Measurements from ENCODE around the gene KLC1.

KLC1 gene

DNA sequence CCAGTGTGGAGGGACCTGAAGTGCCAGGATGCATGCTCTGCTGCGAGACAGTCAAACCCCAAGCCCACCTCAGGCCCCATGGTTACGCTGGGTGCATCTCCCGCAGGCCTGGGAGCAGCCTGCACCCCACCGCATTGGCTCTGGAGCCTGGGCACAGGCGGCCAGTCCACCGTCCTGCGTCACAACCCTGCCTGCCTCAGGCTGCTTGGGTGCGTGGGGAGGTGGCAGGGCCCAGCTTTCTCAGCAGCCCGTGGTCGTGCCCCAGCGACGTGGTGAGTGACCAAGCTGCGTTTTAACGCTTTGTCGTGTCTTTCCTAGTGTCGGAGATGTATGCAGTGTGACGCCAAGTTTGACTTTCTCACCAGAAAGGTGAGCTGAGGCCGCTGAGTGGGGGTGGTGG, 97.5 kb downstream of the KLC1 start:
- no peak overlapping the region for H3K4me3 Mint-ChIP-seq
- no peak overlapping the region for H3K27ac Mint-ChIP-seq
- peaks cover 10% of the 10 kb centered on the region for H3K36me3 Mint-ChIP-seq
- DNase-seq (ENCODE audit: low spot score in 2 of 2) (no peak), ATAC-seq (ENCODE audit: low read depth) (no peak)
- H3K4me1 Mint-ChIP-seq: no peaks in the 10 kb centered on the region
- no peaks in the 10 kb centered on the region for H3K27me3 Mint-ChIP-seq
- no peaks in the 10 kb centered on the region for H3K9me3 Mint-ChIP-seq

DNA sequence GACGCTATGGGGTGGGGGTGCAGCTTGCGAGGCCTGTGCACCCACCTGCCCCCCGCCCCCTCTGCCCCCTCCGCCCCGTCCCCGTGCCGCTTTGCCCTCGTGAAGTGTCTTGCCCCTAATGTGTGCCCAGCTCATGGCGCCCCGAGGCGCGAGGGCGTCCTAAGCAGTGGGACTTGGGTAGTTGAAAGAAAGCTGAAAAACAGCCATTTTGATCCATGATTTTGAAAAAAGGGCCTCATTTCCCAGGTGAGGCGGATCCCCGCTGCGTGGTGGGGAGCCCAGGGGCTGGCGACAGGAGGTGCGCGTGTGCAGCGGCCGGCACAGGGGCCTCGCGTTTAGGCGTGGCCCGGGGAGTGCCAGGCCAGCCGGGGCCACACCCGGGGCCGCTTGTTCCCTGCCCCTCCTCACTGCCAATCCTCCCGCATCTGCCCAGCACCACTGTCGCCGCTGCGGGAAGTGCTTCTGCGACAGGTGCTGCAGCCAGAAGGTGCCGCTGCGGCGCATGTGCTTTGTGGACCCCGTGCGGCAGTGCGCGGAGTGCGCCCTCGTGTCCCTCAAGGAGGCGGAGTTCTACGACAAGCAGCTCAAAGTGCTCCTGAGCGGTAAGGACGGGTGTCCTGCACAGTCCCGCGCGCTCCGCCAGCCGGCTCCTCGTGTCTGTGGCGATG, 98.4 kb downstream of the KLC1 start:
- no peak overlapping the region for H3K27ac Mint-ChIP-seq
- no peaks in the 10 kb centered on the region for H3K4me1 Mint-ChIP-seq
- no peak for DNase-seq (ENCODE audit: low spot score in 2 of 2)
- peaks cover 10% of the 10 kb centered on the region for H3K36me3 Mint-ChIP-seq
- no peak for ATAC-seq (ENCODE audit: low read depth)
- H3K9me3 Mint-ChIP-seq: no peaks in the 10 kb centered on the region
- H3K4me3 Mint-ChIP-seq: no peak overlapping the region
- H3K27me3 Mint-ChIP-seq: no peaks in the 10 kb centered on the region

DNA sequence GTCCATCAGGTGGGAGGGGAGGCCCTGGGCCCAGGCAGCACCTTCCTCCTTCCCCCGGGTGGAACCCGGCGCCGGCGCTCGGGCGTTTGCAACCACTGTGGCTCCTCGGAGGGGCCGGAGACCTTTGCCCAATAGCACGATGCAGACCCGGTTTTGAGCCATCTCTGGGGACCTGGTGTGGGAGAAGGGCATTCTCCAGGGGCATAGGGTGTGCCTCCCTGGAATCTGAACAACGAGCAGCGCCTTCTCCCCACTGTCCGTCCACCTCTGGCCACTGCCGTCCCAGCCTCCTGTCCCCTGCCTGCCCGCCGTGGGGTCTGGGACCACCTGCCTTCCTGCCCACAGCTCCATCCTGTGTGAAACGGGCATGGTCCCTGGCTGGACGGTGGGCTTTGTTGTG, 99.1 kb downstream of the KLC1 start:
- no peaks in the 10 kb centered on the region for H3K27me3 Mint-ChIP-seq
- H3K9me3 Mint-ChIP-seq: no peaks in the 10 kb centered on the region

DNA sequence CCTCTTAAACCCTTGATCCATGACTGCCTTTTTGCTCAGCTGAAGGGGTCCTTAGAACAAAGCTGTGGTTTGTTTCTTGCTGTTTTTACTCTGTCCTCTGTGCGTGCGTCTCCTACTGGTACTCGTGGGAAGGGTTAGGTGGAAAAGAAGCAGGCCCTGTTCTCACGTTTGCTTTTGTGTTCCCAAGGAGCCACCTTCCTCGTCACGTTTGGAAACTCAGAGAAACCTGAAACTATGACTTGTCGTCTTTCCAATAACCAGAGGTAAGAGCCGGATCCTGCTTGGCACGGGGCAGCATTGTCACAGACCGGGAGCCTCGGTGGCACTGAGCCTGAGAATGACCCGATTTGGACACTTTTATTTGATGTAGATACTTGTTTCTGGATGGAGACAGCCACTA, 99.7 kb downstream of the KLC1 start:
- Mint-ChIP-seq H3K27ac (no peak overlapping the region), H3K9me3 (no peaks in the 10 kb centered on the region), H3K4me1 (no peaks in the 10 kb centered on the region), H3K36me3 (peaks cover 10% of the 10 kb centered on the region), H3K4me3 (no peak overlapping the region), H3K27me3 (no peaks in the 10 kb centered on the region)
- no peak for ATAC-seq (ENCODE audit: low read depth)
- DNase-seq (ENCODE audit: low spot score in 2 of 2): no peak

More for the DNA sequence above, 99.1 kb downstream of the KLC1 start:
- Mint-ChIP-seq H3K4me3 (no peak overlapping the region), H3K4me1 (no peaks in the 10 kb centered on the region), H3K36me3 (peaks cover 10% of the 10 kb centered on the region), H3K27ac (no peak overlapping the region)
- ATAC-seq (ENCODE audit: low read depth) (no peak), DNase-seq (ENCODE audit: low spot score in 2 of 2) (no peak)

DNA sequence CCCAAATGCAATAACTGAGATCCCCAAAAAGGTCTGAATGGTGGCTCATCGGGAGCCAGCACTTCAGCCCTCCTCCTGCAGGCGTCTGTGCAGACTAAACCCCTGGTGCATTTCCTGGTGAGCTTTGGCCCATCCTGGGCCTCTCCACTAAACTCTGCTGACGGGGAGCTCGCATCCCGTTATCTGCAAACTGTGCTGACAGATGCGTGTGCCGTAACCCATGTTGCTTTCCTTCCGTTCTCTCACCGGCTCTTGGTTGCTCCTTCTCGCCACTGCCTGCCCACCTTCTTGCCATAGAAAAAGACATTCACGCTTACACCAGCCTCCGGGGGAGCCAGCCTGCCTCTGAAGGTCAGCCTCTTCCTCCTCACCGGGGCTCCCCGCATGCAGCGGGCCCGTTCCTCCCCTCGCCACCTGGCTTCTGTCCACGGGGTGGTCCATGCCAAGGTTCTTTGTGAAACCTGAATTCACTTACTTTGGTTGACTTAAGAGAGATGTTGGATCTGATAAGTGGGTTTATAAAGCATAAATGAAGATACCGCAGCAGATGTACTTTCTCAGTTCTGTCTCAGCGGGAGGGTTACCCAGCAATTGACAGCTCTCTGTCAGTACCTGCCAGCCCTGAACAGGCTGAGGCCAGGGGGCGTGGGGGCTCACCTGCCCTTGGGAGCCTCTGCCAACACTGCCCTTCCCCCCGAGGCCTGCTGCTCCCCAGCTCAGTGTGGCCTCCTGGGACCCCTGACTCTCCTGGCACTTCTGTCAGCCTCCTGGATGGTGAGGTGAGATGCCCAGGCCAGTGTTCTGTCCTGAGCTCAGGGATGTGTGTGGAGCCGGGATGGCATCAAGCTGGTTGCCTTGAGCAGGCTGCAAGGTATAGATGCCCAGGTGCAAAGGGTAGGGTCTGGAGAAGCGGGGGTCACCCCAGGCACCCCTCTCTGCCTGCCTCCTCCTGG, 100.8 kb downstream of the KLC1 start:
- Mint-ChIP-seq H3K36me3 (peaks cover 10% of the 10 kb centered on the region), H3K27me3 (no peaks in the 10 kb centered on the region), H3K4me1 (no peaks in the 10 kb centered on the region), H3K9me3 (no peaks in the 10 kb centered on the region), H3K4me3 (no peak overlapping the region), H3K27ac (no peak overlapping the region)
- DNase-seq (ENCODE audit: low spot score in 2 of 2): no peak
- ATAC-seq (ENCODE audit: low read depth): no peak

DNA sequence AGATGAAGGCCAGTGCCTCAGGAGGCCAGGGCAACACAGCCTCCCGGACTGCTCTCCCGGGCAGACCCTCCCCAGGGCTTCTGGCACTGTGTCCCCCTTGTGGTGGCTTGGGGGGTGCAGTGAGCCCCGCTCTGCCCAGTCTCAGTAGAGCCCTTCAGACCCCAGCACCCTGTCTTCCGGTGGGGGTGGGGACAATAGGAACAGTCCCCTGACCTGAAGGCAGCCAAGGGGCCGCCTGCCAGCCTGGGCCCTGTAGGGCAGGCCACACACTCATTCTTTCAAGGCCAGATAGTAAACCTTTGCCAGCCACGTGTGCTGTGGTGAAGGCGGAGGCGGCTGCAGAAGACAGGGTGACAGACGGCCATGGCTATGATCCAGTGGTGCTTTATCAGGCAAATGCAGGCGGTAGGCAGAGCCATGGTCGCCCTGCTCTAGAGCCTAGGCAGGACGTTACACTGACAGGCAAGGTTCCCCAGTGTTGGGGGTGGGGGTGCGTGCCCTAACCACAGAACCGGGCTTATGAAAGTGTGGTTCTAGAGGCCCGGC, 101.6 kb downstream of the KLC1 start:
- ATAC-seq (ENCODE audit: low read depth): no peak
- H3K4me3 Mint-ChIP-seq: no peak overlapping the region
- H3K27me3 Mint-ChIP-seq: no peaks in the 10 kb centered on the region
- H3K36me3 Mint-ChIP-seq: peaks cover 10% of the 10 kb centered on the region
- no peaks in the 10 kb centered on the region for H3K4me1 Mint-ChIP-seq
- DNase-seq (ENCODE audit: low spot score in 2 of 2): no peak
- H3K27ac Mint-ChIP-seq: no peak overlapping the region
- no peaks in the 10 kb centered on the region for H3K9me3 Mint-ChIP-seq

DNA sequence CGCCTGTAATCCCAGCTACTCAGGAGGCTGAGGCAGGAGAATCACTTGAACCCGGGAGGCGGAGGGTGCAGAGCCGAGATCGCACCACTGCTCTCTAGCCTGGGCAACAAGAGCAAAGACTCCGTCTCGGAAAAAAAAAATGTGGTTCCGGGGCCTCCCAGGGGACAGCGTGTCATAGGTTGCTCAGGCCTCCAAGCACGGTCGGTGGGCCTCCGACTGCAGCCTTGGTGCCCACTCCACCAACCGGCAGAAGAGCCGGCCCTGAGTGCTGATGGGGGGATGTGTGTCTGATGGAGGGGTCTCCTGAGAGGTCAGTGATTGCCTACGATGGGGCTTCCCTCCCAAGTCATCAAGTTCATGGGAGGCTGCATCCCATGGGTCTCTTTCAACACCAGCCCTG, 102.5 kb downstream of the KLC1 start:
- Mint-ChIP-seq H3K9me3 (no peaks in the 10 kb centered on the region), H3K27me3 (no peaks in the 10 kb centered on the region), H3K36me3 (peaks cover 10% of the 10 kb centered on the region), H3K4me1 (no peaks in the 10 kb centered on the region), H3K27ac (no peak overlapping the region), H3K4me3 (no peak overlapping the region)
- no peak for ATAC-seq (ENCODE audit: low read depth)
- DNase-seq (ENCODE audit: low spot score in 2 of 2): no peak

DNA sequence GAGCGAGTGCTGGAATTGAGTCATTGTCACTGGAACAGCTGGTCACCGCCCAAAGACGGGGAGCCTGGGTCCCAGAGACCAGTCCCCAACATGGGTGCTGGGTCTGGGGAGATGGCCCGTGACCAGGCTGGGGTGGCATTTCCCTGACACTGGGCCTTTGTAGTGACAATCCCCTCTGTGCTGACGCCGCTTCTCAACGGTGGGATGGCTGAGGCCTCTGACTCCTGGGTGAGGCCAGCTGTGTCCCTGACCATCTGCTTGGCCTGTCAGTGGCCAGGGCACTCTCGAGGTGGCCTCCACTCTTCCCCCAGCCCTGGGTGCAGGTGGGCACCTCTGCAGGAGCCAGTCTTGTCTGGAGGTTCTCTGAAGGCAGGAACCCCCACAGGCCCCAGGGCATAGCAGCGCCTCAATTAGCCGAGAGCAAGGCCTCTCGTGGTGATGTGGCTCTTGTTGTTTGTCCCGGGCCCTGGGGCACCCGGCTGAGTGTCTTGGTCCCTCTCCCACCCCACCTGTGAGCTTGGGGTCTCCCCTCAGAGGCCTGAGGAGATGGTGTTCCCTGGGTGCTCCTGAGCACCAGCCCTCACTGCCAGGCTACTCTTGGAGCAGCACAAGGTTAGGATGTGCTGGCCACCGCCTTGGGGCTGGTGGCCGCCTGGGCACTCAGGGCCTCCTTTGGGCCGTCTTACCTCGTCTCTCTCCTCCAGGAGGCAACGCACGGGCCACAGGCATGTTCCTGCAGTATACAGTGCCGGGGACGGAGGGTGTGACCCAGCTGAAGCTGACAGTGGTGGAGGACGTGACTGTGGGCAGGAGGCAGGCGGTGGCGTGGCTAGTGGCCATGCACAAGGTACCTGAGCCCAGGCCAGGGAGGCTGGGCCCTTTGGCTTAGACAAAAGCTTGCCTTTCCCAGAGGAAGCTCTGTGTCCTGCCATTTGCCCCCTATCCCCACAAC, 103.2 kb downstream of the KLC1 start:
- Mint-ChIP-seq H3K36me3 (peaks cover 10% of the 10 kb centered on the region), H3K9me3 (no peaks in the 10 kb centered on the region), H3K27me3 (no peaks in the 10 kb centered on the region), H3K4me3 (no peak overlapping the region), H3K27ac (no peak overlapping the region), H3K4me1 (no peaks in the 10 kb centered on the region)
- DNase-seq (ENCODE audit: low spot score in 2 of 2) (no peak), ATAC-seq (ENCODE audit: low read depth) (no peak)

DNA sequence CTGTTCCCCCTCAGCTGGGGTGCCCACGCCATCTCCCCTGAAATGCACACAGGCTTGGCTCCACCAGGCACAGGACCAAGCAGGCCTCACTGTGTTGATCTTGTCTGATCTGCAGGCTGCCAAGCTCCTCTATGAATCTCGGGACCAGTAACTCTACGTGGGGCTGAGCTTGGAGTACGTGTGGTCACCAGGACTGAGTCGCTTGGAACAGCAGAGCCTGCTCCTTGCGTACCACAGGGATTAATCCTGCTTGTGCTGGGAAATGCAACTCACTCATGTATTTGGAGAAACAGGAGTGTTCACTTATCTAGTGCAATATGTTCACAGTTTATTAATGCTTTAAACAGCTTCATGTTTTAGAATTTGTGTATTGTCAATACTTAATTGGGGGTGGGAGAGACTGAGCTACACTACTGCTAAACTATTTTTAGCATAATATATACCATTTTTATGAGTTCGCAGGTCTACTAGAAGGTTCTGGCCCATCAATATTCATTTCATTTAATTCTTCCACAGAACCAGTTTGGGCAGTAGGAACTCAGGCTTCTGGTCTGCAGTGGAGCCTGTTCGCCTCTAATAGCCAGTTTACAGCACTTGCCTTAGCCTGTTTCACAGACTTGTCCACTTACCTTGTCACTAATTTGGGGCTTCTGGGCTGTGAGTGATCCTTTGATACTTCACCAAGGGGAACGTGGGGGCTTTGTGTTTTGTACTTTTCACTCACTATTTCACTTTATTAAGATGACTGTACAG, 104.0 kb downstream of the KLC1 start:
- H3K27me3 Mint-ChIP-seq: no peaks in the 10 kb centered on the region
- no peaks in the 10 kb centered on the region for H3K4me1 Mint-ChIP-seq
- no peak for DNase-seq (ENCODE audit: low spot score in 2 of 2)
- ATAC-seq (ENCODE audit: low read depth): no peak
- peaks cover 12% of the 10 kb centered on the region for H3K36me3 Mint-ChIP-seq
- H3K27ac Mint-ChIP-seq: no peak overlapping the region
- no peak overlapping the region for H3K4me3 Mint-ChIP-seq
- no peaks in the 10 kb centered on the region for H3K9me3 Mint-ChIP-seq

DNA sequence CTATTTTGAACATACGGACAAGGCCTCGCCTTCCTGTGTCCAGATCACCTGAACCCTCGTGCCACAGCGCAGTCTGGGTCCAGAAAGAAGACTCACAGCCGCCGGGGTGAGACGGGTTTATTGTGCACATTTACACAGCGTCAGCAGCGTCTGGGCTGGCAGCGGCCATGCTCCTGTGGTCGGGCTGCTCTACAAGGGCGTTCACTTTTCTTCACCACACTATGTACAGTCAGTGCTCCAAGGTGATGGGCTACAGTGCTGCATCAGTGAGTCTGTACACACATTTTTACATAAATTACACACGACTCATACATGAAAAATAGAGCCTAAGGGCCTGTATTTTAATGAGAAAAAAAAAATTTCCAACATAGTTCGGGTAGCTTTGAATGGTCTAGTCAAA, 104.6 kb downstream of the KLC1 start:
- no peaks in the 10 kb centered on the region for H3K9me3 Mint-ChIP-seq
- no peak overlapping the region for H3K4me3 Mint-ChIP-seq
- H3K27ac Mint-ChIP-seq: no peak overlapping the region
- no peaks in the 10 kb centered on the region for H3K27me3 Mint-ChIP-seq
- H3K36me3 Mint-ChIP-seq: peaks cover 12% of the 10 kb centered on the region
- DNase-seq (ENCODE audit: low spot score in 2 of 2) (no peak), ATAC-seq (ENCODE audit: low read depth) (no peak)
- H3K4me1 Mint-ChIP-seq: no peaks in the 10 kb centered on the region

DNA sequence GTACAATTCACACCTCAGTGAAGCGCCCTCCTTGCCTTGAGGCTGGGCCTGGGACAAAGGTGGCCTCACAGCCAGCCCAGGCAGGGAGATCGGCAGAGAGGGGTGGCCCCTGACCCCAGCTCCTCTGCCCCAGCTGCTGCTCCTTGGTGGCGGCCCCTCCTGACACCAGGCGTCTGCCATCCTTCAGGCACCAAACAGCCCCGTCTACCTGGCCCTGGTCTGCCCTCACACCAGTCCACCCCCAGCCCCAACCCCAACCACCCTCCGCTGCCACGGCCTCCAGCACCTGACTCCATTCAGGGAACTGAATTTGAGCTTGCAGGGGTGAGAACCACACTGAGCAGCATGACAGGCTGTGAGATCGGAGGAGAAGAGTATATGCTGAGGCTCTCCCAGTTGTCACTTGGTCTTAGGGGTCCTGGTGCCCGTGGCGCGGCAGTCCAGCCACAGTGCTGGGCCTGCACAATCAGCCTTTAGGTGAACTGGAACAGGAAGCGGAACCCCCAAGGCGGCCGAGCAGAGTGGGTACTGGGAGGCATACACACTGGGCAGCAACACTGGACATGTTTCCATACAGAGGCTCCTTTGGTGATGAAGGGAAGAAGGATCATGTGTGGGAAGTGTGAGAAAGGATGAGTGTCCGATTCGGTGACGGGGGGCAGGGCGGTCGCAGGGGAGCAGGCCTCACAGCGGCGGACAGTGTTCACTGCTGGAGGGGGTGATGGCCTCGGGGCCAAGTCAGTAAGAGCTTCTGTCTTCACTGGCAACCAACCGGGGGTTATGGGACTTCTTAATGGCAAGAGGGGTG, 105.3 kb downstream of the KLC1 start:
- ATAC-seq (ENCODE audit: low read depth): no peak
- Mint-ChIP-seq H3K4me1 (no peaks in the 10 kb centered on the region), H3K4me3 (no peak overlapping the region), H3K27ac (no peak overlapping the region), H3K36me3 (peaks cover 6% of the 10 kb centered on the region), H3K9me3 (no peaks in the 10 kb centered on the region), H3K27me3 (no peaks in the 10 kb centered on the region)
- DNase-seq (ENCODE audit: low spot score in 2 of 2): no peak

DNA sequence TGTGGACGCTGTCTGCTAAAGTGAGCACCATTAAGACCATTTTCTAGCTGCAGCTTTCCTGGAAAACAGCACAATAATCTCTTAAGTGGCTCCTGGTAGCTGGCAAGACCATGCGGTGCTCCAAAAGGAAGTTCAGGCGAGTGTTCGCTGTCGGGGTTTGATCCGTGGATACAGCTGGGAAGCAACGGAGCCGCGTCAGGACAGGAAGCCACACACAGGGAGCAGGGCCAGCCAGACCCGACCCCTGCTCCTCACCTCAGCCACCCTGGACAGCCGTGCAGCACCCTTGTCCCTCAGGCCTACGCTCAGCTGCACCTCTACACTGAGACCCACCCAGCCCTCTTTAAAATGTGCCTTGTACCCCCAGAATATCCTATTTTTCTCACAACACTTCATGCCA, 106.0 kb downstream of the KLC1 start:
- H3K27ac Mint-ChIP-seq: peak overlapping the region; percentile 8
- no peak for ATAC-seq (ENCODE audit: low read depth)
- no peaks in the 10 kb centered on the region for H3K9me3 Mint-ChIP-seq
- DNase-seq (ENCODE audit: low spot score in 2 of 2): no peak
- no peak overlapping the region for H3K4me3 Mint-ChIP-seq
- peaks cover 7% of the 10 kb centered on the region for H3K36me3 Mint-ChIP-seq
- H3K27me3 Mint-ChIP-seq: no peaks in the 10 kb centered on the region
- no peaks in the 10 kb centered on the region for H3K4me1 Mint-ChIP-seq

Measured in memory B cell (primary cell).